NCI-H2107 treated with DMSO at 0.1 percent for 48 hours (cell line): ENCODE data around the gene RAB6D.
"Not testable (repeated sequence)": the region's sequence is repeated elsewhere in the genome, so short reads cannot be mapped to it uniquely, and the experiment has no call there.

Source experiments
- DNase-seq: peaks from one replicate; lab custom pipeline; 2025; ENCODE audit not compliant: unreplicated experiment; lab: John Stamatoyannopoulos, UW

RAB6D gene

DNA sequence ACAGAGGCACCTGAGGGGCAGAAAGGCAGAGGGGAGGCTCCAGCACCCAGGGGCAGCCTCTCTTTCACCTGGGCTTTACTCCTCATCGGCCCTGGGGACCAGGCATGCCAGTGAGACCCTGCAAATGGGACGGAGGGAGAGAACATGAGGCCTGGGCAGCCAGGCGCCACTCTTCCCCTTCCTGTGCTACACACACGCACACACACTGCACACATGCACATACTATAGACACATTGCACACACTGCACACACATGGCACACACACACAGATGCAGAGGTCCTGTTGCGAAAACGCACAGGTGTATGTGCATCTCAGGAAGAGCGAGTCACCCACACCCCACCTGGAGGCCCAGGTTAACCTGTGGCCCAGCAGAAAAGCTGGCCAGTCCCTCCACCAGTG lies 3.4 kb upstream of the RAB6D start:
- DNase-seq: no peak

DNA sequence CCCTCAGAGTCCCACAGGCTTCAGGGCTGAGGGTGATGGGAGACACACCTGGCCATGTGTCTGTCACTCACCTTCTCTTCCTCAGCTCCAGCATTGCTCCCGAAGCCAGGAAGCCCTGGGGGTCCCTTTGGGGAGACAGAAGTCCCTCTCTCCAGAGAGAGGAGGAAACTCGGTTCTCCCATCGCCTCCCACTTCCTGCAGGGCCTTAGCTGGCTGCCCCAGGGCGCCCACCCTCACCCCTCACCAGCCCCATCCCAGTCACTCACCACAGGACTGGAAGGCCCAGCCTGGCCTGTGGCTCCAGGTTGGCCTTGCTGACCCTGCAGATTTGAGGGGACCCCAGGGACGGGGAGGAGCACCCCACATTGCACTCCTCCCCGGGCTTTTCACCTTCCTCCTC lies 2.7 kb upstream of the RAB6D start:
- DNase-seq: no peak

DNA sequence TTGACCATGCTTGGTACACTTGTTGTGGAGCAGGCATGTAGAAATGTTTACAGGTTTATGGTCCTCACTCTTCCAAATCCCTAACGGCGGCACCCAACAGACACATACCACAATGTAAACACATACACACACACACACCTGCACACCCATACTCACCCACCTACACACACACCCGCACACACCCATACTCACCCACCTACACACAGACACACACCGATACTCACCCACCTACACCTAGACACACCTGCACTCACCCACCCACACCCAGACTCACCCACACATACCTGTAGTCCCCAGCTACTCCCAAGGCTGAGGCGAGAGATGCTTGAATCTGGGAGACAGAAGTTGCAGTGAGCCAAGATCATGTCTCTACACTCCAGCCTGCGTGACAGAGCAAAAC lies 1.5 kb upstream of the RAB6D start:
- DNase-seq: no peak

DNA sequence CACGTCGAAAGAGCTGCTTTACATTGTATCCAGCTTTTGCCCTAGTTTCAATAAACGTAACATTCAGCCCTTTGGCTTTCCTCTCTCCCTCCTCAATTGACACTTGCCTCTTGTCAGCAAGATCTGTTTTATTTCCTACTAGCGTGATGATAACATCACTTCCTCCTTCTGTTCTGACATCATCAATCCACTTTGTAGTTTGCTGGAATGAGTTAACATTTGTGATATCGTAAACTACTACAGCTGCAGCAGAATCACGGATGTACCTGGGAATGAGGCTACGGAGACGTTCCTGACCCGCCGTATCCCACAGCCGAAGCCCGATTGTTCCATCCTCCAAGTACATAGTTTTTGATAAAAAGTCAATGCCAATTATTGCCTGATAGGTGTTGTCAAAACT lies 755 bp downstream of the RAB6D start:
- DNase-seq: not testable (repeated sequence)

DNA sequence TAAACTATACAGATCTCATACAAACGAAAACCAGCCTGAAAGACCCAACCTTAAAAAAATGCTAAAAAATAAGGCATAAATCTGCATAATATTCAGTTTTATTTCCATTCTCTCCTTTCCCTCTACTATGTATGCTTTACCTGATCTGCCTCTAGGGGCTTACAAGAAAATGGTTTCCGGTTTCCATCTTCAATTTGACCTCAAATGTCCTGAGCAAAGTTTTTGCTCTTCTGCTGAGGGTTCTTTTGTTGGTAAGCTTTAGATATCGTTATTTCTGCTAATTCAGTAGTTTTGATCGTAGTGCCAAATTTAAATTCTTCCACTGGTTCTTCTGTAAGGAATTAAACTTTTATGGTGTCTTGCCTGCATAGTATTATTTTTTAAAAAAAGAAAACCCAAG lies 2.2 kb downstream of the RAB6D start:
- DNase-seq: not testable (repeated sequence)

DNA sequence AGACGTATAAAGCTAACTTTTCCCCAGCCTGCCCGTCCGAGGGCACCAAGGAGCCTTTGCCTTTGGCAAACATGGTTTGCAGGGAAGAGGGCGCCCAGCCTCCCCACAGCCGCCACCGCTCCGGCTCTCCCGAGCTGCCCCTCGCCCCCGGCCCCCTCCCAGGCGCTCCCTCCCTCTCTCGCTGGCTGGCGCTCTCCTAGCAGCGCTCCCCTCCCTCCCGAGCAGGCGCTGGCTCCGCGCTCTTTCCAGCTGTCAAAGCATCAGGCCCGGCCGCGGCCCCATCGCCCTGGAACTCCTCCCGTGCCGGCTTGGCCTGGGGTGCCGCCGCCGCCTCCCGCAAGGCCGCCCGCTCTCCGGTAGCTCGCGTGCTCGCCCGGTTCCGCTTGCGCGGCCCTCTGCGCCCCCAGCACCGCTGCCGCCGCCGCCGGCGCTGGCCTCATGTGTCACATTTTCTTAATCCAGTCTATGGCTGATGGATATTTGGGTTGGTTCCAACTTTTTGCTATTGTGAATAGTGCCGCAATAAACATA lies 10.7 kb downstream of the RAB6D start:
- not testable (repeated sequence) for DNase-seq

DNA sequence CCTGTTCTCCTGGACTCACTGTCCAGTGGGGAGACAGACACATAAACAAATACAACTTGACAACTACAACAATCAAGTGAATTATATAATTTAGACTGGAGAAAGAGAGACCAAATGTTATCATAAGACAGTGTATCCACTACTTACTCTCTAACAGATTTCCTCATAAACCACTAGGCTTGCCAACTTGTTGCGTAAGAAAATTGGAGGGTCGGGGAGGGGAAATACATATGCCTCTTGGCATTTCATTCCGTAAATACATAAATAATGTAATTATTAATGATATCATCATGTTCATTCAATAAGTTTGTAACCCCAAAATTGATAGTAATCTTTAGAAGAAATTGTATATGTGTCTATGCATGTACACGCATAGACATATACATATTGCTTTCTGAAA lies 14.9 kb downstream of the RAB6D start:
- no peak for DNase-seq

DNA sequence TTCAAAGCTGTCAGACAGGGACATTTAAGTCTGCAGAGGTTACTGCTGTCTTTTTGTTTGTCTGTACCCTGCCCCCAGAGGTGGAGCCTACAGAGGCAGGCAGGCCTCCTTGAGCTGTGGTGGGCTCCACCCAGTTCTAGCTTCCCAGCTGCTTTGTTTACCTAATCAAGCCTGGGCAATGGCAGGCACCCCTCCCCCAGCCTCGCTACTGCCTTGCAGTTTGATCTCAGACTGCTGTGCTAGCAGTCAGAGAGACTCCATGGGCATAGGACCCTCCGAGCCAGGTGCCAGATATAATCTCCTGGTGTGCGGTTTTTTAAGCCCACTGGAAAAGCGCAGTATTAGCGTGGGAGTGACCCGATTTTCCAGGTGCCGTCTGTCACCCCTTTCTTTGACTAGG lies 16.9 kb downstream of the RAB6D start:
- not testable (repeated sequence) for DNase-seq

DNA sequence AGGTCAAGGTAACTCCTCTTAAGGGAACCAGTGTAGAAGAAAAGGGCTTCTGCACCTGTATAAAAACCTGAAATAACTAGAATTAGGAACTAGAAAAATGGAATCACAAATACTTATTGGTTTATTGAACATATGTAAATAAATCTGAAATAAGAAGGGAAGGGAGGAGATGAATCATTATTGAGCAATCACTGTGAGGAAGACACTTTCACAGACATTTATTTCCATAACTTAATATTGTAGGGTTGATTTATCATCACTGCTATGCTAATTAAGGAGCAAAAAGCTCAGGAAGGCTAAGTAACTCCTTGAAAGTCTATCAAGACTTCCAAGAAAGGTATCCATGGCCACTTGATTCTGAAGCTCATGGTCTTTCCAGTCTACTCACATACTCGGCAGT lies 24.7 kb downstream of the RAB6D start:
- DNase-seq: not testable (repeated sequence)

DNA sequence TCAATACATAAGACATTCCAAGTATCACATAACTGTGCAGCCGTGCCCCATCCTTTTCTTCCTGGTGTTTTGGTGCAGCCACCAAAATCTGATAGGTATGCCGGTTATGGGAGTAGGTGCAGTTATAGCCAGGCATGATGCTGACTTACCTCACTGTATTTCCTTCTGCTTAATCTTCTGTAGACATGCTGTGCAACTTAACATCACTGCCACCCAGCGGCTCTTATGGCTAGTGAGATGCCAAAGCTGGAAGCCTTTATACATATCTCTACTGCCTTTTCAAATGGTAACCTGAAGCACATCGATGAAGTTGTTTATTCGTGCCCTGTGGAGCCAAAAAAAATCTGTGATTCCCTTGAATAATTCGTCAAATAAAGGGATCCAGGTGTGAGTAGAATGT lies 28.6 kb downstream of the RAB6D start:
- DNase-seq: not testable (repeated sequence)

DNA sequence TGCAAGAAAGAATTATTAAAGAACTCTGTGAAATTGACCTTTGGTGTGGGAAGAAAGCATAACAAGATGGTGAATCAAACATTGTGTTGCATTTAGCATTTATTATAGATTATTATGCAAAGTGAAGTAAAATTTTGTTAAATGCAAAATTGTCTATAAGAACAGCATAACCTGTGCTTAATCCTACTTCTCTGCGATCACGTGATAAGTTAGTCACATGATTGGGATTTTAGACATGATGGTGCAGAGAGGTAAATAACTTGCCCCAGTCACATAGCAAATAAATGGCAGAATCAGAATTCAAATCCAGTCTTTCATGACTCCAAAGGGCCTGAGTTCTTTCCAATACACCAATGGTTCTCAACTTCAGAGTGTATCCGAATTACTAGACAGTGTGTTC lies 31.3 kb downstream of the RAB6D start:
- not testable (repeated sequence) for DNase-seq

DNA sequence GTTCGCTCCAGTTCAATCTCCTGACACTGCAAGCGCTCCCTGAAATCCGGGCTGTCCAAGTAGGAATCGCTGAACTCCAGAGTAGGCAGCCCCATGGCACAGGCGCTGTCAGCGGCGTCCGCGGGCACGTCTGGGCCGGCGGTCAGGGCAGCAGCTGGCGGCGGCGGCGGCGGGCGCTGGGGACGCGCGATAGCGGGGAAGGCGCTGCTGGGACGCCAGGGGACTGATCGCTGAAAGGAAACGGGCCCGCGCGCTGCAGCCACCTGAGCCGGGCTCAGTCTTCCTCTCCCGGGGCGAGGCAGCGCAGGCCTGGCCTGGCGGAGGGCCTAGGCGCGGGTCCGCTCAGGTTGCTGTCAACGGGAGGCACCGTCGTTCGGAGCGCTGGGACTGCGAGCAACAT lies 33.0 kb downstream of the RAB6D start:
- not testable (repeated sequence) for DNase-seq

DNA sequence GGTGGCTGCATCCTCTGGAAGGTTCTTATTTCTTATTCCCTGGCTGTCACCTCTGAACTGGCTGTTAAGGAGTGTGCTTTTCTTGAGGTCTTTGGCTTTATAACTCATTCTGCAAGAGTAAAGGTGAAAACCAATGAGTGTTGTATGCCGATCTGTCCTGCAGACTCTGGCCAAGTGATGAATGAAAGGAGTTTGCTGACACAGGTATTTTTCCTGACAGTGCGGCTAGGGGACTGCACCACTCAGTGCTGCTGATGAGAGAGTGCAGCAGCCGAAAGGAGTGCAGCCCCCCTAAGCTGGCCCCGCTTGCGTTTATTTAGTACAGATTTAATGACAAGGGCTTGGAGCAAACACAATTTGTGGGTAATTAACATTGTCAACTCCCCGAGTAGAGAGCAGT lies 41.8 kb downstream of the RAB6D start:
- DNase-seq: no peak

DNA sequence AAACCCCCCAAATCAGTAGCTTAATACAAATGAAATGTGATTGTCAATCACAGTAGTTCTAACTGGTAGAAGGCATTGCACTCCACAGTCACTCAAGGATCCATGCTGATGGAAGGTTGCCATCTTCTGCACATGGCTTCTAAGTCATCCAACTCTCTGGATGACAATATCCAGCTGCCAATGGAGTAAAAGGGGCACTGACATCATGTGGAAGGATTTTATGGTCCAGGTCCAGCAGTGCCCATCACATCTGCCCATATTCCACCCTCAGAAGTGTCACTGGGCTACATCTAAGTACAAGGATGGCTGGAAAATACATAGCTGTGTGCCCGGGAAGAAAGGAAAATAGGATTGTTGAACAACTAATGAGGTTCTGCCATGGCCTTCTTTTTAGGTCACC lies 42.6 kb downstream of the RAB6D start:
- not testable (repeated sequence) for DNase-seq

DNA sequence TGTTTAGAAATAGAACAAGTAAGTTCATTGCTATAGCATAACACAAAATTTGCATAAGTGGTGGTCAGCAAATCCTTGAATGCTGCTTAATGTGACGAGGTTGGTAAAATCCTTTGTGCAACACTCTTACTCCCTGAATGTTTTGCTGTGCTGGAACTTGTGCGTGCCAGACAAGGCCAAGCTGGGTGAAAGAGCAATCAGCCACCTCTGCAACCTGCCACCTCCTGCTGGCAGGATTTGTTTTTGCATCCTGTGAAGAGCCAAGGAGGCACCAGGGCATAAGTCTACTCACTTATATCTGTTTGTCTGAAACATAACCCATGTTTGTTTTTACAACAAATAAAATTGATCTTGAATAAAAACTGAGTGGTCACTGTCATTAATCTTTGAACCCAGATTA lies 53.0 kb downstream of the RAB6D start:
- DNase-seq: not testable (repeated sequence)
